HepG2 (cell line): Measurements from ENCODE around the gene TENT4B. TPM values are rescaled to one million over a fixed set of nuclear protein-coding genes. Genes with fewer than 3 reads are reported as not detected.
A peak's percentile ranks its signal among the peaks of the same experiment; 100 is the strongest.

Source experiments
- ATAC-seq: fragments of 200-7000 bp; cut with Tn5 transposase; 3 replicates; pipeline ENCODE4 v1.9.1; 2020; ENCODE audit warnings: mild to moderate bottlenecking, moderate library complexity
- BruUV-seq: library from RNA; stranded (reverse); fragments of 400-500 nt; replicated peaks from 2 replicates; lab custom pipeline; 2021; lab: Mats Ljungman, UMichigan
- CTCF ChIA-PET: fragments of 300-600 bp; formaldehyde crosslinking; extraction: SDS; loops from one replicate; lab custom pipeline; 2021; ENCODE audit warnings: low total read pairs, inconsistent platforms, low intra/inter-chr PET ratio; lab: Yijun Ruan, JAX
- POLR2A ChIA-PET: fragments of 350-600 bp; sonication (Branson Sonifier 250); formaldehyde crosslinking; loops from one replicate; lab custom pipeline; 2020; ENCODE audit warnings: antibody characterized with exemption, inconsistent platforms; lab: Yijun Ruan, JAX
- DNase-seq: peaks from one replicate; pipeline ENCODE4 v3.0.0-alpha.2; 2015; ENCODE audit warnings: low spot score
- FAIRE-seq: peaks from 3 replicates; lab custom pipeline; 2011; peaks lifted over from hg19 to GRCh38; lab: Jason Lieb, UNC
- H2AFZ ChIP-seq: one replicate; pipeline ENCODE4 v1.6.1; 2011; ENCODE audit warnings: low read length, inconsistent platforms
- H3K27ac ChIP-seq: fragments of 300-600 bp; 3 replicates; pipeline ENCODE4 v1.8.0; 2011; ENCODE audit warnings: mixed run types, mild to moderate bottlenecking, mixed read lengths, low read length, inconsistent platforms; ENCODE audit not compliant: insufficient read depth; ENCODE audit errors: extremely low read length
- H3K27me3 ChIP-seq, 2 experiments: fragments of 200-600 bp in 1 of 2; 2 replicates in 1 of 2; 3 replicates in 1 of 2; pipeline versions ENCODE4 v1.6.0 to v1.8.0; 2011; ENCODE audit warnings: low read length in 2 of 2, mild to moderate bottlenecking in 2 of 2, moderate library complexity in 2 of 2, inconsistent platforms in 1 of 2; ENCODE audit not compliant: insufficient read depth in 2 of 2, control insufficient read depth in 1 of 2
- H3K36me3 ChIP-seq, 2 experiments: fragments of 200-600 bp in 1 of 2; replicated peaks in 1 of 2; 2 replicates in 1 of 2; 3 replicates in 1 of 2; pipeline versions ENCODE4 v1.5.1 to v1.8.0; 2011; ENCODE audit warnings: low read length in 2 of 2, inconsistent platforms in 1 of 2; ENCODE audit not compliant: insufficient read depth in 2 of 2, control insufficient read depth in 1 of 2
- H3K4me1 ChIP-seq: 2 replicates; pipeline ENCODE4 v1.5.1; 2012; ENCODE audit warnings: low read length, inconsistent platforms; ENCODE audit not compliant: insufficient read depth
- H3K4me2 ChIP-seq: 2 replicates; pipeline ENCODE4 v1.6.0; 2011; ENCODE audit warnings: low read depth, low read length, inconsistent platforms
- H3K4me3 ChIP-seq, 3 experiments: fragments of 200-600 bp in 1 of 3; sonication (generic), shearing (Covaris generic) in 1 of 3; replicated peaks in 1 of 3; 2 replicates each; pipeline ENCODE4 v1.5.1; 2011 to 2016; ENCODE audit warnings: low read length in 3 of 3, inconsistent platforms in 2 of 3, low read depth in 2 of 3, mild to moderate bottlenecking in 2 of 3, control low read depth in 1 of 3, mixed read lengths in 1 of 3; ENCODE audit not compliant: insufficient read depth in 1 of 3
- H3K79me2 ChIP-seq: one replicate; pipeline ENCODE4 v1.6.1; 2011; ENCODE audit warnings: low read length, inconsistent platforms; ENCODE audit not compliant: insufficient read depth
- H3K9ac ChIP-seq: 2 replicates; pipeline ENCODE4 v1.6.0; 2011; ENCODE audit warnings: mild to moderate bottlenecking, low read depth, low read length, inconsistent platforms; ENCODE audit not compliant: insufficient read depth
- H3K9me3 ChIP-seq: 2 replicates; pipeline ENCODE4 v1.5.1; 2012; ENCODE audit warnings: mild to moderate bottlenecking, low read length
- H4K20me1 ChIP-seq: 2 replicates; pipeline ENCODE4 v1.6.0; 2011; ENCODE audit warnings: inconsistent platforms, mild to moderate bottlenecking, low read length, moderate library complexity; ENCODE audit not compliant: insufficient read depth
- CCDC6 ChIP-seq: sonication (generic); formaldehyde crosslinking; IDR thresholded peaks from 2 replicates; pipeline ENCODE4 v1.8.1; 2022; ENCODE audit warnings: mild to moderate bottlenecking, missing genetic modification reagents, moderate library complexity
- HMG20B ChIP-seq: conservative IDR thresholded peaks from 2 replicates; pipeline ENCODE4 v1.6.1; 2016; ENCODE audit warnings: missing genetic modification reagents, missing compliant biosample characterization
- PHF8 ChIP-seq: sonication (generic); formaldehyde crosslinking; IDR thresholded peaks from 2 replicates; pipeline ENCODE4 v1.5.0; 2020; ENCODE audit warnings: missing genetic modification reagents
- SETDB1 ChIP-seq: sonication (generic); formaldehyde crosslinking; IDR thresholded peaks from 2 replicates; pipeline ENCODE4 v1.5.1; 2020; ENCODE audit warnings: missing genetic modification reagents, mild to moderate bottlenecking, borderline replicate concordance
- ZNF318 ChIP-seq: sonication (generic); formaldehyde crosslinking; IDR thresholded peaks from 2 replicates; pipeline ENCODE4 v1.4.0; 2020; ENCODE audit warnings: mild to moderate bottlenecking, missing genetic modification reagents
- ZNF331 ChIP-seq: sonication (generic); formaldehyde crosslinking; IDR thresholded peaks from 2 replicates; pipeline ENCODE4 v1.4.0; 2020; ENCODE audit warnings: missing genetic modification reagents
- ZNF878 ChIP-seq: sonication (generic); formaldehyde crosslinking; IDR thresholded peaks from 2 replicates; pipeline ENCODE4 v1.8.1; 2023; ENCODE audit warnings: mild to moderate bottlenecking, missing genetic modification reagents, moderate library complexity
- WGBS: methylation state at CpG from one replicate; pipeline ENCODE4 v1.1.6; 2017; ENCODE audit warnings: low lambda C conversion rate; 5-methylcytosine and 5-hydroxymethylcytosine counted together
- in situ Hi-C: cut with HindIII; loops from 2 replicates; pipeline ENCODE4 v1.10.0; 2017; ENCODE audit warnings: low pct_unique_long_range_greater_than_20kb; ENCODE audit not compliant: extremely low pct_ligation_motif_present
- intact Hi-C: fragments of 100-400 bp; cut with micrococcal nuclease; formaldehyde crosslinking; loops from one replicate; pipeline ENCODE4 v1.10.0; 2022; ENCODE audit not compliant: unreplicated experiment
- polyA plus RNA-seq, 8 experiments: library from polyadenylated mRNA; depleted of rRNA in 3 of 8; stranded (reverse) in 7 of 8; unstranded in 1 of 8; fragments of >200 nt; fragmentation: Illumina TruSeq in 4 of 8; extraction: Trizol in 4 of 8; gene quantifications; 2 replicates each; pipeline versions ENCODE4 v1.2.1 to v1.2.3, GENCODE V29; 2011 to 2016; ENCODE audit warnings: low read depth in 4 of 8, missing spikeins in 1 of 8, mixed read lengths in 1 of 8; ENCODE audit not compliant: insufficient read depth in 1 of 8
- total RNA-seq, 5 experiments: library from RNA; depleted of rRNA; stranded (reverse); fragments of >200 nt; fragmentation: Illumina TruSeq; extraction: Trizol; gene quantifications; 2 replicates each; pipeline ENCODE4 v1.2.3, GENCODE V29; 2016; ENCODE audit warnings: low read depth in 1 of 5
- TF ChIP-seq, protein P1 (sequence below): IDR thresholded peaks from 2 replicates; pipeline ENCODE4 v1.6.1; 2016; ENCODE audit warnings: low read depth, borderline replicate concordance
- TF ChIP-seq, protein P2 (sequence below): sonication (generic); formaldehyde crosslinking; IDR thresholded peaks from 2 replicates; pipeline ENCODE4 v1.5.1; 2020; ENCODE audit warnings: mild to moderate bottlenecking, moderate library complexity, missing genetic modification reagents

TENT4B gene
- total and polyA plus RNA-seq, 2 of the 13 experiments (the other 11 are each of a cell fraction or from before 2014, with no cell fraction given): 15.0 to 32.8 TPM

DNA sequence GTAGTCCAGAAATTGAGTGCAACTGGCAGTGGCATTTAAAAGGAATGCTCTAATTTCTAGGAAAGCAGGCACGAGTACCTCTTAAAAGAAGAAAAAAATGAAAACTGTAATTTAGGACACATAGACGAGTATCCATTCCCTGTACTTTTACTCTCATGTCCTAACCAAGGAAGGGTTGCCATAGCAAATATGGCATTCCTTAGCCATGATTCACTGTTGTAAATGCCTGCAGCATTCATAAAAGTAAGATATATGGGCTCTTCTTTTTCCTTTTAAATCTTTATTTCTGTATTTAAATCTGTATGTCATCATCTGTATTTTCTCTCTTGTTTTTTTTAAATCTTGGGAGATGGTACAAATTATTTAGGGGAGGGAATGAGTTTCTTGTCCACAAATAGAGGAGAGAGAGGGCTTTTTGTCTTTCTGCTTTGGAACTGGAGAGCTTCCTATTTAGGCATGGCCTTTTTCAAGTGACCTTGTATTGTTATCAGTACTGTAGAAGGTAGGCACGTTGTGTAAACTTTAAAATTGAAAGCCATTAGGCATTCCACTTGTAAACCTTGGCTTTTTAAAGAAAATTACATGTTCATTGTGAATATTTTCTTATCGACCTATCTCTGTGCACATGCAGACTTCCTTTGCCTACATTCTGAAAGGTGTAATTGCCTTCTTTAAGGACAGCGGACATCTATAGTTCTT, 50.0 kb downstream of the TENT4B start (continued):
- TF ChIP-seq HMG20B (CRISPR knock-in tag) (0 out of 2 replicates have a peak, but pooled peaks have one; percentile 31), ZNF331 (CRISPR knock-in tag) (0 out of 2 replicates have a peak, but pooled peaks have one; percentile 8)
- TF ChIP-seq, protein P1, sequence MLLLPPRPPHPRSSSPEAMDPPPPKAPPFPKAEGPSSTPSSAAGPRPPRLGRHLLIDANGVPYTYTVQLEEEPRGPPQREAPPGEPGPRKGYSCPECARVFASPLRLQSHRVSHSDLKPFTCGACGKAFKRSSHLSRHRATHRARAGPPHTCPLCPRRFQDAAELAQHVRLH: no peak

DNA sequence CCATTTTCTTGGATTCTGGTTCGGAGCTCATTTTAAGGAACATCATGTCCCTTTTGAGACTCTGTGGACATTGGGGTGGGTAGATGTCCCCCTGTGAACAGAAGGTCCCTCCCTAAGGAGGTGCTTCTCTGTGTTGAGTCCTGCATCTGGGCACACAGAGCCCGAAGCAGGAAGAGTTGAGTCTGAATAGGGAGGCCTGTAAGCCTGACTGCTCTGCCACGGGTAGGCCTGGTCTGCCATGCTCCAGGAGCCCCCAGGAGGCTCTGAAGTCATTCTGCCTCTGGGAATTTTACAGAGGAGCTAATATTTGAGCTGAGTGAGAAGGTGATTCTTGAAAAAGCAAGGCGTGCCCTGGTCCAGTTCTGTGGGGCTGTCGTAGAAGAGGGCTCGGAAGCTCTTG, 50.6 kb downstream of the TENT4B start:
- peaks cover 74% of the 10 kb centered on the region for H3K4me1 ChIP-seq
- no peak for FAIRE-seq
- 70% methylated on average over 6 of the region's 6 CpGs for WGBS
- H2AFZ ChIP-seq: no peak overlapping the region
- no TSS peak for BruUV-seq
- peak overlapping the region; percentile 71 for H3K4me2 ChIP-seq
- in situ Hi-C loops: loop anchor here (10.0 kb wide), 1 partner anchor 49 kb away; the partner anchor contains the start of gene TENT4B
- peak overlapping the region; percentile 6 to 53 (median 13); a peak in 4 of 6 replicates for H3K4me3 ChIP-seq
- peak overlapping the region; percentile 69 for H3K9ac ChIP-seq
- ATAC-seq: peak; percentile 60
- H3K36me3 ChIP-seq: no peaks in the 10 kb centered on the region; a peak in 2 of 5 replicates
- peaks cover 88% of the 10 kb centered on the region for H3K79me2 ChIP-seq
- H3K27me3 ChIP-seq: no peaks in the 10 kb centered on the region
- 0 out of 2 replicates have a peak, but pooled peaks cover 11% of the 10 kb centered on the region for H4K20me1 ChIP-seq
- POLR2A ChIA-PET: interaction anchor here (1.0 to 2.1 kb wide), 4 partner anchors 32 to 106 kb away, joined by 3 to 9 read pairs (median 4); no protein-coding TSS in a partner anchor
- CTCF ChIA-PET: no interaction called here
- intact Hi-C loops: loop anchor here (2.0 to 5.0 kb wide), 2 partner anchors 36 to 49 kb away; no protein-coding TSS in a partner anchor
- H3K9me3 ChIP-seq: no peaks in the 10 kb centered on the region
- DNase-seq: no peak
- peak overlapping the region; percentile 89 for H3K27ac ChIP-seq
- TF ChIP-seq ZNF878 (CRISPR knock-in tag) (peak; percentile 11; the same call in 1 of the 2 replicates), PHF8 (CRISPR knock-in tag) (0 out of 2 replicates have a peak, but pooled peaks have one; percentile 15), ZNF318 (CRISPR knock-in tag) (no peak), SETDB1 (CRISPR knock-in tag) (0 out of 2 replicates have a peak, but pooled peaks have one; percentile 34), CCDC6 (CRISPR knock-in tag) (0 out of 2 replicates have a peak, but pooled peaks have one; percentile 17)
- TF ChIP-seq, protein P2, sequence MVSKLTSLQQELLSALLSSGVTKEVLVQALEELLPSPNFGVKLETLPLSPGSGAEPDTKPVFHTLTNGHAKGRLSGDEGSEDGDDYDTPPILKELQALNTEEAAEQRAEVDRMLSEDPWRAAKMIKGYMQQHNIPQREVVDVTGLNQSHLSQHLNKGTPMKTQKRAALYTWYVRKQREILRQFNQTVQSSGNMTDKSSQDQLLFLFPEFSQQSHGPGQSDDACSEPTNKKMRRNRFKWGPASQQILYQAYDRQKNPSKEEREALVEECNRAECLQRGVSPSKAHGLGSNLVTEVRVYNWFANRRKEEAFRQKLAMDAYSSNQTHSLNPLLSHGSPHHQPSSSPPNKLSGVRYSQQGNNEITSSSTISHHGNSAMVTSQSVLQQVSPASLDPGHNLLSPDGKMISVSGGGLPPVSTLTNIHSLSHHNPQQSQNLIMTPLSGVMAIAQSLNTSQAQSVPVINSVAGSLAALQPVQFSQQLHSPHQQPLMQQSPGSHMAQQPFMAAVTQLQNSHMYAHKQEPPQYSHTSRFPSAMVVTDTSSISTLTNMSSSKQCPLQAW (CRISPR knock-in tag): peak; percentile 49
